HepG2 (cell line): Measurements from ENCODE around the gene CCDC82. TPM values are rescaled to one million over a fixed set of nuclear protein-coding genes. Genes with fewer than 3 reads are reported as not detected.

Experiments used
- ATAC-seq: fragments of 200-7000 bp; cut with Tn5 transposase; 3 replicates; pipeline ENCODE4 v1.9.1; 2020; ENCODE audit warnings: mild to moderate bottlenecking, moderate library complexity
- BruUV-seq: library from RNA; stranded (reverse); fragments of 400-500 nt; replicated peaks from 2 replicates; lab custom pipeline; 2021; lab: Mats Ljungman, UMichigan
- CTCF ChIA-PET: fragments of 300-600 bp; formaldehyde crosslinking; extraction: SDS; loops from one replicate; lab custom pipeline; 2021; ENCODE audit warnings: low total read pairs, inconsistent platforms, low intra/inter-chr PET ratio; lab: Yijun Ruan, JAX
- POLR2A ChIA-PET: fragments of 350-600 bp; sonication (Branson Sonifier 250); formaldehyde crosslinking; loops from one replicate; lab custom pipeline; 2020; ENCODE audit warnings: antibody characterized with exemption, inconsistent platforms; lab: Yijun Ruan, JAX
- DNase-seq: peaks from one replicate; pipeline ENCODE4 v3.0.0-alpha.2; 2015; ENCODE audit warnings: low spot score
- FAIRE-seq: peaks from 3 replicates; lab custom pipeline; 2011; peaks lifted over from hg19 to GRCh38; lab: Jason Lieb, UNC
- H2AFZ ChIP-seq: one replicate; pipeline ENCODE4 v1.6.1; 2011; ENCODE audit warnings: low read length, inconsistent platforms
- H3K27ac ChIP-seq: fragments of 300-600 bp; 3 replicates; pipeline ENCODE4 v1.8.0; 2011; ENCODE audit warnings: mixed run types, mild to moderate bottlenecking, mixed read lengths, low read length, inconsistent platforms; ENCODE audit not compliant: insufficient read depth; ENCODE audit errors: extremely low read length
- H3K27me3 ChIP-seq, 2 experiments: fragments of 200-600 bp in 1 of 2; 2 replicates in 1 of 2; 3 replicates in 1 of 2; pipeline versions ENCODE4 v1.6.0 to v1.8.0; 2011; ENCODE audit warnings: low read length in 2 of 2, mild to moderate bottlenecking in 2 of 2, moderate library complexity in 2 of 2, inconsistent platforms in 1 of 2; ENCODE audit not compliant: insufficient read depth in 2 of 2, control insufficient read depth in 1 of 2
- H3K36me3 ChIP-seq, 2 experiments: fragments of 200-600 bp in 1 of 2; replicated peaks in 1 of 2; 2 replicates in 1 of 2; 3 replicates in 1 of 2; pipeline versions ENCODE4 v1.5.1 to v1.8.0; 2011; ENCODE audit warnings: low read length in 2 of 2, inconsistent platforms in 1 of 2; ENCODE audit not compliant: insufficient read depth in 2 of 2, control insufficient read depth in 1 of 2
- H3K4me1 ChIP-seq: 2 replicates; pipeline ENCODE4 v1.5.1; 2012; ENCODE audit warnings: low read length, inconsistent platforms; ENCODE audit not compliant: insufficient read depth
- H3K4me2 ChIP-seq: 2 replicates; pipeline ENCODE4 v1.6.0; 2011; ENCODE audit warnings: low read depth, low read length, inconsistent platforms
- H3K4me3 ChIP-seq, 3 experiments: fragments of 200-600 bp in 1 of 3; sonication (generic), shearing (Covaris generic) in 1 of 3; replicated peaks in 1 of 3; 2 replicates each; pipeline ENCODE4 v1.5.1; 2011 to 2016; ENCODE audit warnings: low read length in 3 of 3, inconsistent platforms in 2 of 3, low read depth in 2 of 3, mild to moderate bottlenecking in 2 of 3, control low read depth in 1 of 3, mixed read lengths in 1 of 3; ENCODE audit not compliant: insufficient read depth in 1 of 3
- H3K79me2 ChIP-seq: one replicate; pipeline ENCODE4 v1.6.1; 2011; ENCODE audit warnings: low read length, inconsistent platforms; ENCODE audit not compliant: insufficient read depth
- H3K9ac ChIP-seq: 2 replicates; pipeline ENCODE4 v1.6.0; 2011; ENCODE audit warnings: mild to moderate bottlenecking, low read depth, low read length, inconsistent platforms; ENCODE audit not compliant: insufficient read depth
- H3K9me3 ChIP-seq: 2 replicates; pipeline ENCODE4 v1.5.1; 2012; ENCODE audit warnings: mild to moderate bottlenecking, low read length
- H4K20me1 ChIP-seq: 2 replicates; pipeline ENCODE4 v1.6.0; 2011; ENCODE audit warnings: inconsistent platforms, mild to moderate bottlenecking, low read length, moderate library complexity; ENCODE audit not compliant: insufficient read depth
- HOXA9 ChIP-seq: sonication (generic); formaldehyde crosslinking; IDR thresholded peaks from 2 replicates; pipeline ENCODE4 v1.8.1; 2022; ENCODE audit warnings: missing genetic modification reagents, mild to moderate bottlenecking, moderate library complexity, borderline replicate concordance
- KDM3A ChIP-seq: IDR thresholded peaks from 2 replicates; pipeline ENCODE4 v1.6.1; 2018; ENCODE audit warnings: low read depth, missing compliant biosample characterization
- MAX ChIP-seq: IDR thresholded peaks from 2 replicates; pipeline ENCODE4 v1.6.1; 2012; ENCODE audit warnings: inconsistent platforms
- PBX2 ChIP-seq: IDR thresholded peaks from 2 replicates; pipeline ENCODE4 v1.6.1; 2016; ENCODE audit warnings: control low read depth
- RAD21 ChIP-seq: fragments of 450-650 bp; formaldehyde crosslinking; IDR thresholded peaks from 2 replicates; pipeline ENCODE4 v1.5.0; 2020; ENCODE audit warnings: mild to moderate bottlenecking
- SAFB2 ChIP-seq: sonication (generic); formaldehyde crosslinking; IDR thresholded peaks from 2 replicates; pipeline ENCODE4 v1.5.1; 2020; ENCODE audit warnings: missing genetic modification reagents, low read depth, mild to moderate bottlenecking, borderline replicate concordance
- SIN3A ChIP-seq: IDR thresholded peaks from 2 replicates; pipeline ENCODE4 v1.6.1; 2011; ENCODE audit warnings: low read depth, mild to moderate bottlenecking, control low read depth, low read length, borderline replicate concordance
- SIX4 ChIP-seq: sonication (generic); formaldehyde crosslinking; IDR thresholded peaks from 2 replicates; pipeline ENCODE4 v1.4.0; 2020; ENCODE audit warnings: missing genetic modification reagents
- SNAPC2 ChIP-seq: sonication (generic); formaldehyde crosslinking; IDR thresholded peaks from 2 replicates; pipeline ENCODE4 v1.8.1; 2022; ENCODE audit warnings: mild to moderate bottlenecking, missing genetic modification reagents
- STAT5B ChIP-seq: sonication (generic); formaldehyde crosslinking; IDR thresholded peaks from 2 replicates; pipeline ENCODE4 v1.4.0; 2020; ENCODE audit warnings: missing genetic modification reagents
- ZBTB7B ChIP-seq: sonication (generic); formaldehyde crosslinking; IDR thresholded peaks from 2 replicates; pipeline ENCODE4 v1.4.0; 2020; ENCODE audit warnings: missing genetic modification reagents
- ZFY ChIP-seq: sonication (generic); formaldehyde crosslinking; IDR thresholded peaks from 2 replicates; pipeline ENCODE4 v1.4.0; 2020; ENCODE audit warnings: missing genetic modification reagents
- ZNF550 ChIP-seq: sonication (generic); formaldehyde crosslinking; IDR thresholded peaks from 2 replicates; pipeline ENCODE4 v1.4.0; 2020; ENCODE audit warnings: mild to moderate bottlenecking, missing genetic modification reagents, borderline replicate concordance
- ZNF572 ChIP-seq: sonication (generic); formaldehyde crosslinking; IDR thresholded peaks from 2 replicates; pipeline ENCODE4 v1.5.1; 2020; ENCODE audit warnings: mild to moderate bottlenecking, missing genetic modification reagents
- ZNF7 ChIP-seq: IDR thresholded peaks from 2 replicates; pipeline ENCODE4 v1.6.1; 2016; ENCODE audit warnings: missing biosample characterization, missing genetic modification reagents
- ZNF75D ChIP-seq: sonication (generic); formaldehyde crosslinking; IDR thresholded peaks from 2 replicates; pipeline ENCODE4 v1.8.1; 2023; ENCODE audit warnings: missing genetic modification reagents, mild to moderate bottlenecking, borderline replicate concordance
- ZNF839 ChIP-seq: sonication (generic); formaldehyde crosslinking; IDR thresholded peaks from 2 replicates; pipeline ENCODE4 v1.4.0; 2020; ENCODE audit warnings: missing genetic modification reagents, mild to moderate bottlenecking, borderline replicate concordance
- WGBS: methylation state at CpG from one replicate; pipeline ENCODE4 v1.1.6; 2017; ENCODE audit warnings: low lambda C conversion rate; 5-methylcytosine and 5-hydroxymethylcytosine counted together
- in situ Hi-C: cut with HindIII; loops from 2 replicates; pipeline ENCODE4 v1.10.0; 2017; ENCODE audit warnings: low pct_unique_long_range_greater_than_20kb; ENCODE audit not compliant: extremely low pct_ligation_motif_present
- intact Hi-C: fragments of 100-400 bp; cut with micrococcal nuclease; formaldehyde crosslinking; loops from one replicate; pipeline ENCODE4 v1.10.0; 2022; ENCODE audit not compliant: unreplicated experiment
- polyA plus RNA-seq, 8 experiments: library from polyadenylated mRNA; depleted of rRNA in 3 of 8; stranded (reverse) in 7 of 8; unstranded in 1 of 8; fragments of >200 nt; fragmentation: Illumina TruSeq in 4 of 8; extraction: Trizol in 4 of 8; gene quantifications; 2 replicates each; pipeline versions ENCODE4 v1.2.1 to v1.2.3, GENCODE V29; 2011 to 2016; ENCODE audit warnings: low read depth in 4 of 8, missing spikeins in 1 of 8, mixed read lengths in 1 of 8; ENCODE audit not compliant: insufficient read depth in 1 of 8
- total RNA-seq, 5 experiments: library from RNA; depleted of rRNA; stranded (reverse); fragments of >200 nt; fragmentation: Illumina TruSeq; extraction: Trizol; gene quantifications; 2 replicates each; pipeline ENCODE4 v1.2.3, GENCODE V29; 2016; ENCODE audit warnings: low read depth in 1 of 5
- TF ChIP-seq, protein P1 (sequence below): sonication (generic); formaldehyde crosslinking; IDR thresholded peaks from 2 replicates; pipeline ENCODE4 v1.4.0; 2020; ENCODE audit warnings: missing genetic modification reagents, borderline replicate concordance

CCDC82 gene
- total and polyA plus RNA-seq, 2 of the 13 experiments (the other 11 are each of a cell fraction or from before 2014, with no cell fraction given): 19.7 to 25.7 TPM

- FAIRE-seq: no peak
- BruUV-seq: no TSS peak
- in situ Hi-C loops: no loop called here
- 84% methylated on average over 4 of the region's 4 CpGs for WGBS
- CTCF ChIA-PET: no interaction called here
- no peak overlapping the region for H3K9ac ChIP-seq
- H4K20me1 ChIP-seq: peaks cover 19% of the 10 kb centered on the region
- no peak for TF ChIP-seq ZNF572 (CRISPR knock-in tag)
- no peak for TF ChIP-seq ZNF7 (CRISPR knock-in tag)
- TF ChIP-seq SAFB2 (CRISPR knock-in tag): no peak
- TF ChIP-seq PBX2 (CRISPR knock-in tag): no peak
- TF ChIP-seq MAX: no peak
- no peak for TF ChIP-seq ZNF75D (CRISPR knock-in tag)
- TF ChIP-seq SIN3A: no peak
- no peak for TF ChIP-seq KDM3A
- no peak for TF ChIP-seq ZFY (CRISPR knock-in tag)
- no peak for TF ChIP-seq ZNF550 (CRISPR knock-in tag)
- no peak for TF ChIP-seq SNAPC2
- TF ChIP-seq, protein P1, sequence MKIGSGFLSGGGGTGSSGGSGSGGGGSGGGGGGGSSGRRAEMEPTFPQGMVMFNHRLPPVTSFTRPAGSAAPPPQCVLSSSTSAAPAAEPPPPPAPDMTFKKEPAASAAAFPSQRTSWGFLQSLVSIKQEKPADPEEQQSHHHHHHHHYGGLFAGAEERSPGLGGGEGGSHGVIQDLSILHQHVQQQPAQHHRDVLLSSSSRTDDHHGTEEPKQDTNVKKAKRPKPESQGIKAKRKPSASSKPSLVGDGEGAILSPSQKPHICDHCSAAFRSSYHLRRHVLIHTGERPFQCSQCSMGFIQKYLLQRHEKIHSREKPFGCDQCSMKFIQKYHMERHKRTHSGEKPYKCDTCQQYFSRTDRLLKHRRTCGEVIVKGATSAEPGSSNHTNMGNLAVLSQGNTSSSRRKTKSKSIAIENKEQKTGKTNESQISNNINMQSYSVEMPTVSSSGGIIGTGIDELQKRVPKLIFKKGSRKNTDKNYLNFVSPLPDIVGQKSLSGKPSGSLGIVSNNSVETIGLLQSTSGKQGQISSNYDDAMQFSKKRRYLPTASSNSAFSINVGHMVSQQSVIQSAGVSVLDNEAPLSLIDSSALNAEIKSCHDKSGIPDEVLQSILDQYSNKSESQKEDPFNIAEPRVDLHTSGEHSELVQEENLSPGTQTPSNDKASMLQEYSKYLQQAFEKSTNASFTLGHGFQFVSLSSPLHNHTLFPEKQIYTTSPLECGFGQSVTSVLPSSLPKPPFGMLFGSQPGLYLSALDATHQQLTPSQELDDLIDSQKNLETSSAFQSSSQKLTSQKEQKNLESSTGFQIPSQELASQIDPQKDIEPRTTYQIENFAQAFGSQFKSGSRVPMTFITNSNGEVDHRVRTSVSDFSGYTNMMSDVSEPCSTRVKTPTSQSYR (CRISPR knock-in tag): no peak
- no peak for TF ChIP-seq SIX4
- no peak for TF ChIP-seq ZNF839 (CRISPR knock-in tag)
- TF ChIP-seq HOXA9: no peak
- no peak for TF ChIP-seq RAD21 (CRISPR knock-in tag)
- no peak for TF ChIP-seq STAT5B
- TF ChIP-seq ZBTB7B (CRISPR knock-in tag): no peak
- TF ChIP-seq, all 625 proteins: peak for 0
- Histone ChIP-seq H3K4me2 (no peak overlapping the region), H2AFZ (no peak overlapping the region), H3K4me1 (peaks cover 28% of the 10 kb centered on the region), H3K9me3 (no peaks in the 10 kb centered on the region), H3K27ac (no peak overlapping the region), H3K4me3 (no peak overlapping the region), H3K79me2 (peaks cover 28% of the 10 kb centered on the region), H3K36me3 (peaks cover 5 to 8% of the 10 kb centered on the region in 2 experiments; a peak in 3 of 5 replicates), H3K27me3 (no peaks in the 10 kb centered on the region)
- intact Hi-C loops: no loop called here
- POLR2A ChIA-PET: no interaction called here
- ATAC-seq (no peak), DNase-seq (no peak)
Observed at GRCh38 chr11:96314326-96315020, 75.2 kb downstream of the CCDC82 start.
